DOHH2 (cell line): ENCODE measurements around the gene HSBP1L1.

Source experiments
- H3F3A ChIP-seq: fragments of 200-600 bp; sonication (generic), shearing (Covaris generic); 2 replicates; pipeline ENCODE4 v1.6.0; 2016; ENCODE audit warnings: antibody characterized with exemption, mild to moderate bottlenecking; ENCODE audit not compliant: control insufficient read depth, insufficient read depth
- H3K27ac ChIP-seq: fragments of 200-600 bp; sonication (generic); 2 replicates; pipeline ENCODE4 v1.5.1; 2014; ENCODE audit warnings: low read depth, mild to moderate bottlenecking, low read length, moderate library complexity
- H3K27me3 ChIP-seq: fragments of 200-600 bp; sonication (generic); 2 replicates; pipeline ENCODE4 v1.6.1; 2014; ENCODE audit warnings: mild to moderate bottlenecking, low read length, mixed read lengths; ENCODE audit not compliant: control insufficient read depth
- H3K36me3 ChIP-seq: fragments of 200-600 bp; sonication (generic); 2 replicates; pipeline ENCODE4 v1.6.1; 2014; ENCODE audit warnings: mild to moderate bottlenecking, low read length, moderate library complexity, mixed read lengths; ENCODE audit not compliant: control insufficient read depth
- H3K4me1 ChIP-seq: fragments of 200-600 bp; sonication (generic); 2 replicates; pipeline ENCODE4 v1.6.1; 2014; ENCODE audit warnings: mild to moderate bottlenecking, low read length, mixed read lengths; ENCODE audit not compliant: control insufficient read depth
- H3K4me2 ChIP-seq: fragments of 200-600 bp; sonication (generic); 2 replicates; pipeline ENCODE4 v1.6.0; 2014; ENCODE audit warnings: mild to moderate bottlenecking, low read length, moderate library complexity
- H3K4me3 ChIP-seq: fragments of 200-600 bp; sonication (generic); 2 replicates; pipeline ENCODE4 v1.5.1; 2014; ENCODE audit warnings: mild to moderate bottlenecking, low read length, mixed read lengths
- H3K79me2 ChIP-seq: fragments of 200-600 bp; sonication (generic); 2 replicates; pipeline ENCODE4 v1.6.1; 2014; ENCODE audit warnings: mild to moderate bottlenecking, low read length, mixed read lengths; ENCODE audit not compliant: control insufficient read depth
- H3K9me2 ChIP-seq: fragments of 200-600 bp; sonication (generic); replicated peaks from 2 replicates; pipeline ENCODE4 v1.6.1; 2014; ENCODE audit warnings: mild to moderate bottlenecking, low read length, mixed read lengths; ENCODE audit not compliant: control insufficient read depth
- H3K9me3 ChIP-seq: fragments of 200-600 bp; sonication (generic); 2 replicates; pipeline ENCODE4 v1.6.1; 2014; ENCODE audit warnings: antibody characterized with exemption, low read length, mixed read lengths; ENCODE audit not compliant: control insufficient read depth, insufficient read depth
- H4K20me1 ChIP-seq: fragments of 200-600 bp; sonication (generic); 2 replicates; pipeline ENCODE4 v1.6.0; 2014; ENCODE audit warnings: low read depth, mild to moderate bottlenecking, antibody characterized with exemption, low read length, moderate library complexity; ENCODE audit not compliant: control insufficient read depth, insufficient read depth
- EZH2phosphoT487 ChIP-seq: fragments of 200-600 bp; sonication (generic); IDR thresholded peaks from 2 replicates; pipeline ENCODE4 v1.6.1; 2017; ENCODE audit warnings: borderline replicate concordance, mild to moderate bottlenecking, antibody characterized with exemption, low read length, moderate library complexity, mixed read lengths
- TF ChIP-seq, protein P1 (sequence below): fragments of 200-600 bp; sonication (generic); IDR thresholded peaks from one replicate; pipeline ENCODE4 v1.5.1; 2014; ENCODE audit warnings: antibody characterized with exemption, mild to moderate bottlenecking, low read depth, low read length; ENCODE audit not compliant: poor library complexity, severe bottlenecking

The HSBP1L1 gene

DNA sequence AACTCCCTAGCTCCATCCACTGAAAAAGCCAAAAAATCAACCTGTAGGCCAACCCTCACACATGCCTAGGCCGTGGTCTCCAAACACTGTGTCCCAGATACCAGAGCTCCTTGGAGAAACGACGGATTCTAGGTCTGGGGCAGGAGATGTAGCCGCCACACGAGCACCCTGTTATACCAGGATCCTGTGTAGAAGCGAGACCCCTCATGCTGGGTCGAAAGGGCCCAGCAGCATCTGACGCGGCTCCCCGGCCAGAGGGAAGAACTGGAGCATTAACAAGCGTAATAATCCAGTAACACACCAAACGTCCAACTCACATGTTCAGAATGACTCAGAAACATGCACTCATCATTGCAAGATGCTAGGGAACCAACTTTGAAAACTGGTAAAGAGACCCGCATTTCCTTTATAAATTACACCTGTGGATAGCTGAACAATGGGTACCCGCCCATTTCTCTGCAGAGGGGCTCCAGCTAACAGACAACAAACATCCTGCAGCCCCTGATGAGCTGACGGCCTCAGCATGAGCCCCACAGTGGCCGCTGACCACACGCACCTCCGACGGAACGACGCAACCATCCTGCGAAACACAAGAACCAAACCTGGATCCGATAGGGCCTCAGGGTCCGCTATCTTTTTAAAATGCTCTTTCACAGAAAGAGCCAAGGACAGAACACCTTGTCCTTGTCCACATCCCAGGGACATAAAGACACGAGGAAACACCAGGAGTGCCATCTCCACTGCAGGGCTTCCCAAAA is 27.2 kb upstream of the HSBP1L1 start:
- H4K20me1 ChIP-seq: peaks cover 5% of the 10 kb centered on the region
- H3F3A ChIP-seq: no peaks in the 10 kb centered on the region
- no peak for TF ChIP-seq EZH2phosphoT487
- TF ChIP-seq, protein P1, sequence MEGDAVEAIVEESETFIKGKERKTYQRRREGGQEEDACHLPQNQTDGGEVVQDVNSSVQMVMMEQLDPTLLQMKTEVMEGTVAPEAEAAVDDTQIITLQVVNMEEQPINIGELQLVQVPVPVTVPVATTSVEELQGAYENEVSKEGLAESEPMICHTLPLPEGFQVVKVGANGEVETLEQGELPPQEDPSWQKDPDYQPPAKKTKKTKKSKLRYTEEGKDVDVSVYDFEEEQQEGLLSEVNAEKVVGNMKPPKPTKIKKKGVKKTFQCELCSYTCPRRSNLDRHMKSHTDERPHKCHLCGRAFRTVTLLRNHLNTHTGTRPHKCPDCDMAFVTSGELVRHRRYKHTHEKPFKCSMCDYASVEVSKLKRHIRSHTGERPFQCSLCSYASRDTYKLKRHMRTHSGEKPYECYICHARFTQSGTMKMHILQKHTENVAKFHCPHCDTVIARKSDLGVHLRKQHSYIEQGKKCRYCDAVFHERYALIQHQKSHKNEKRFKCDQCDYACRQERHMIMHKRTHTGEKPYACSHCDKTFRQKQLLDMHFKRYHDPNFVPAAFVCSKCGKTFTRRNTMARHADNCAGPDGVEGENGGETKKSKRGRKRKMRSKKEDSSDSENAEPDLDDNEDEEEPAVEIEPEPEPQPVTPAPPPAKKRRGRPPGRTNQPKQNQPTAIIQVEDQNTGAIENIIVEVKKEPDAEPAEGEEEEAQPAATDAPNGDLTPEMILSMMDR: no peak
- peaks cover 4% of the 10 kb centered on the region; the same call in 1 of the 2 replicates for H3K9me3 ChIP-seq
- no peak overlapping the region for H3K27ac ChIP-seq
- no peaks in the 10 kb centered on the region for H3K4me1 ChIP-seq
- H3K4me2 ChIP-seq: no peak overlapping the region
- H3K36me3 ChIP-seq: peaks cover 74% of the 10 kb centered on the region
- no peaks in the 10 kb centered on the region for H3K9me2 ChIP-seq
- no peak overlapping the region for H3K4me3 ChIP-seq
- H3K27me3 ChIP-seq: no peaks in the 10 kb centered on the region
- H3K79me2 ChIP-seq: peaks cover 95% of the 10 kb centered on the region

DNA sequence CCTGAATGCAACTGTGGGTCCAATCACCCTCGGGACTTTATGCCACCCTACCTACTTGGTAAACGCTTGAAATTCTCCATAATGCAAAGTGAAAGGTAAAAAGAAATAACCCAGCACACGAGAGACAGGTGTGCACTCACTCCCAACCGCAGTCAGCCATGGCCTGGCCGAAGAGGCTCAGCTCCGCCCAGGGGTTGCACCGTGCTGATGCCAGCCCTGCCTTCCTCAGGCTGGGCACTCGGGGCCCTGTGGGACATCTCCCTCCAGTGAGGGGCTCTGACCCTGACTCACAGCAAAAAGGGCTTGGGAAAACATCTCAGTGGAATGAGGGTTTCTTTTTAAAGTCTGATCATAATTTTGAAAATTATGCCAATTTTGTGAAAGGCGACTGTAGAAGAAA is 26.2 kb upstream of the HSBP1L1 start:
- Histone ChIP-seq H3K36me3 (peaks cover 80% of the 10 kb centered on the region), H3K27me3 (no peaks in the 10 kb centered on the region), H3K4me3 (no peak overlapping the region), H3K4me2 (no peak overlapping the region), H4K20me1 (peaks cover 5% of the 10 kb centered on the region), H3K4me1 (no peaks in the 10 kb centered on the region), H3F3A (no peaks in the 10 kb centered on the region), H3K9me2 (no peaks in the 10 kb centered on the region), H3K79me2 (peaks cover 90% of the 10 kb centered on the region), H3K27ac (no peak overlapping the region), H3K9me3 (peaks cover 4% of the 10 kb centered on the region; the same call in 1 of the 2 replicates)
- TF ChIP-seq, protein P1: no peak
- TF ChIP-seq EZH2phosphoT487: no peak

DNA sequence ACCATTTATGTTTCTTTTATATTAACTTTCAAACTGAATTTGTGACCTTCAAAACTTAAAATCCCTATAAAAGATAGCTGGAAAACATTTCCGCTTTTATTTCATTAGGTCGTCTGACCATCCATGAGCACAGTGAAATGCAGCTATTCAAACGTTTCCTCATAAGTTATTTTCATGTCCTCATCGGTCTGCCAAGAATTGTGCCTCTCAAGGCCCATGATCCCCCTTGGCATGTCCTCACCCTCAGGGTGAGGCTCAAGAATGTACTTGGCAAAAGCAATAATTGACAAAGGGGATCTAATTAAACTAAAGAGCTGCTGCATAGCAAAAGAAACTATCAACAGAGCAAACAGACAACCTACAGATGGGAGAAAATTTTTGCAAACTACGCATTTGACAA is 25.3 kb upstream of the HSBP1L1 start:
- Histone ChIP-seq H3K4me3 (no peak overlapping the region), H3K4me1 (peaks cover 4% of the 10 kb centered on the region), H3K79me2 (peaks cover 87% of the 10 kb centered on the region), H3K36me3 (peaks cover 74% of the 10 kb centered on the region), H3K9me2 (no peaks in the 10 kb centered on the region), H3F3A (no peaks in the 10 kb centered on the region), H3K9me3 (no peaks in the 10 kb centered on the region), H4K20me1 (peaks cover 5% of the 10 kb centered on the region), H3K27ac (no peak overlapping the region), H3K27me3 (no peaks in the 10 kb centered on the region), H3K4me2 (no peak overlapping the region)
- TF ChIP-seq, protein P1: no peak
- no peak for TF ChIP-seq EZH2phosphoT487
